Glutamatergic neuron (in vitro differentiated cells): ENCODE data around the gene SHOC2. TPM values are rescaled to one million over a fixed set of nuclear protein-coding genes. Genes with fewer than 3 reads are reported as not detected.

ENCODE experiments used
- DNase-seq: peaks from one replicate; pipeline ENCODE4 v3.0.0; 2022
- H3K27ac Mint-ChIP-seq: one replicate; pipeline ENCODE4 v1.8.0; 2020; ENCODE audit warnings: mild to moderate bottlenecking, mixed read lengths, inconsistent platforms; ENCODE audit not compliant: unreplicated experiment
- H3K27me3 Mint-ChIP-seq: one replicate; pipeline ENCODE4 v1.8.0; 2020; ENCODE audit warnings: mild to moderate bottlenecking, moderate library complexity, mixed read lengths, inconsistent platforms; ENCODE audit not compliant: unreplicated experiment
- H3K36me3 Mint-ChIP-seq: one replicate; pipeline ENCODE4 v1.8.0; 2020; ENCODE audit warnings: mild to moderate bottlenecking, mixed read lengths, inconsistent platforms; ENCODE audit not compliant: unreplicated experiment
- H3K4me1 Mint-ChIP-seq: one replicate; pipeline ENCODE4 v1.8.0; 2020; ENCODE audit warnings: mild to moderate bottlenecking, low read depth, mixed read lengths, inconsistent platforms; ENCODE audit not compliant: unreplicated experiment
- H3K4me3 Mint-ChIP-seq: one replicate; pipeline ENCODE4 v1.8.0; 2020; ENCODE audit warnings: mild to moderate bottlenecking, mixed read lengths, inconsistent platforms; ENCODE audit not compliant: unreplicated experiment
- H3K9me3 Mint-ChIP-seq: one replicate; pipeline ENCODE4 v1.8.0; 2020; ENCODE audit warnings: mild to moderate bottlenecking, moderate library complexity, mixed read lengths, inconsistent platforms; ENCODE audit not compliant: unreplicated experiment
- total RNA-seq: library from RNA; stranded (reverse); fragmentation: NEBNext Ultra II Directional; extraction: Animal tissue kit (Norgen Biotek cat#: 25700); gene quantifications from one replicate; pipeline ENCODE4 v1.2.1, GENCODE V29; 2021; ENCODE audit not compliant: unreplicated experiment
- TF ChIP-seq, protein P1 (sequence below): fragments of 200-600 bp; sonication (generic); IDR thresholded peaks from one replicate; pipeline ENCODE4 v1.5.0; 2021; ENCODE audit not compliant: partially characterized antibody, unreplicated experiment

SHOC2 gene
- total RNA-seq, 1 donor from 2014 or later: 98.3 TPM

DNA sequence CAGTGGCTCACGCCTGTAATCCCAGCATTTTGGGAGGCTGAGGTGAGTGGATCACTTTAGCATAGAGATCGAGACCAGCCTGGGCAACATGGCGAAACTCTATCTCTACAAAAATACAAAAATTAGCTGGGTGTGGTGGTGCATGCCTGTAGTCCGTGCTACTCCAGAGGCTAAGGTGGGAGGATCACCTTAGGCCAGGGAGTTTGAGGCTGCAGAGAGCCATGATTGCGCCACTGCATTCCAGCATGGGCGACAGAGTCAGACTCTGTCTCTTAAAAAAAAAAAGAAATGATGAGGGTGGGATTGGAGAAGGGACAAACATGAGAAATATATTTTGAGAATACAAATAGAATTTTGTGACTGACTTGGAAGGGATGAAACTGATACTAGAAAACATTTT is 76.9 kb downstream of the SHOC2 start:
- Mint-ChIP-seq H3K4me1 (peaks cover 6% of the 10 kb centered on the region), H3K4me3 (no peak overlapping the region), H3K36me3 (no peaks in the 10 kb centered on the region), H3K27me3 (no peaks in the 10 kb centered on the region), H3K9me3 (no peaks in the 10 kb centered on the region), H3K27ac (no peak overlapping the region)
- TF ChIP-seq, protein P1, sequence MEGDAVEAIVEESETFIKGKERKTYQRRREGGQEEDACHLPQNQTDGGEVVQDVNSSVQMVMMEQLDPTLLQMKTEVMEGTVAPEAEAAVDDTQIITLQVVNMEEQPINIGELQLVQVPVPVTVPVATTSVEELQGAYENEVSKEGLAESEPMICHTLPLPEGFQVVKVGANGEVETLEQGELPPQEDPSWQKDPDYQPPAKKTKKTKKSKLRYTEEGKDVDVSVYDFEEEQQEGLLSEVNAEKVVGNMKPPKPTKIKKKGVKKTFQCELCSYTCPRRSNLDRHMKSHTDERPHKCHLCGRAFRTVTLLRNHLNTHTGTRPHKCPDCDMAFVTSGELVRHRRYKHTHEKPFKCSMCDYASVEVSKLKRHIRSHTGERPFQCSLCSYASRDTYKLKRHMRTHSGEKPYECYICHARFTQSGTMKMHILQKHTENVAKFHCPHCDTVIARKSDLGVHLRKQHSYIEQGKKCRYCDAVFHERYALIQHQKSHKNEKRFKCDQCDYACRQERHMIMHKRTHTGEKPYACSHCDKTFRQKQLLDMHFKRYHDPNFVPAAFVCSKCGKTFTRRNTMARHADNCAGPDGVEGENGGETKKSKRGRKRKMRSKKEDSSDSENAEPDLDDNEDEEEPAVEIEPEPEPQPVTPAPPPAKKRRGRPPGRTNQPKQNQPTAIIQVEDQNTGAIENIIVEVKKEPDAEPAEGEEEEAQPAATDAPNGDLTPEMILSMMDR: no peak
- no peak for DNase-seq

DNA sequence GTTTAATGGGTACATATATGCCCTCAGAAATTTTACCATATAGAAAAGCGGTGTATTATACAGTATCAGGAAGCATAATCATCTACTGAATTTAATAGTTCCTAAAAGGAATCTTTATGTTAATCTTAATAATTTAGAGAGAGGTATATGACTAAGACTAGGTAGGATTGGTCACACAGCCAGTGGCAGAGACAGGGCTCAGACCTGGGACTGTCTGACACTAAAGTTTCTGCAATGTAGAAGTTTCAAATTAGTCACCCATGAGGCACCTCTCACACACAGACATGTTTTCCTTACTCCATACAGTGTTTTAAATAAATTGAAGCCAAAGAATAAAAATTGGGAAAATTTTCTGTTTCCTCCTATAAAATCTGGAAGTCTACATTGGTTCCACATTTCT is 84.6 kb downstream of the SHOC2 start:
- H3K9me3 Mint-ChIP-seq: peaks cover 1% of the 10 kb centered on the region
- no peaks in the 10 kb centered on the region for H3K36me3 Mint-ChIP-seq
- no peaks in the 10 kb centered on the region for H3K4me1 Mint-ChIP-seq
- no peak overlapping the region for H3K27ac Mint-ChIP-seq
- H3K27me3 Mint-ChIP-seq: no peaks in the 10 kb centered on the region
- TF ChIP-seq, protein P1: no peak
- DNase-seq: no peak
- no peak overlapping the region for H3K4me3 Mint-ChIP-seq

DNA sequence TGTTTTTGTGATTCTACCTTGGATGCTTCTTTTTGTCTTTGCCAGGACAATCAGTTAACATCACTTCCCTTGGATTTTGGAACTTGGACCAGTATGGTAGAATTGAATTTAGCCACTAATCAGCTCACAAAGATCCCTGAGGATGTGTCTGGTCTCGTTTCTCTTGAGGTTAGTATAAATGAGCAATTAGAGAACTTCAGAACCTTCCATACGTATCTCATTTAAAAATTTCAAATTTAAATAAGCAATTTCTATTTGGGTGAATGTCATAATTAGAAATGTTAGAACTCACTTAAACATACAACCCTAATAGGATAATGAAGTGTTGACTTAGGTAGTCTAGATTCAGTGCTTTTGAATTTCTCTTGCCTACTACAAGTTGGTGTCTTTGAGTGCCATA is 88.1 kb downstream of the SHOC2 start:
- no peak for DNase-seq
- no peak overlapping the region for H3K4me3 Mint-ChIP-seq
- no peaks in the 10 kb centered on the region for H3K9me3 Mint-ChIP-seq
- no peaks in the 10 kb centered on the region for H3K27me3 Mint-ChIP-seq
- TF ChIP-seq, protein P1: no peak
- H3K27ac Mint-ChIP-seq: no peak overlapping the region
- H3K4me1 Mint-ChIP-seq: no peaks in the 10 kb centered on the region
- no peaks in the 10 kb centered on the region for H3K36me3 Mint-ChIP-seq

DNA sequence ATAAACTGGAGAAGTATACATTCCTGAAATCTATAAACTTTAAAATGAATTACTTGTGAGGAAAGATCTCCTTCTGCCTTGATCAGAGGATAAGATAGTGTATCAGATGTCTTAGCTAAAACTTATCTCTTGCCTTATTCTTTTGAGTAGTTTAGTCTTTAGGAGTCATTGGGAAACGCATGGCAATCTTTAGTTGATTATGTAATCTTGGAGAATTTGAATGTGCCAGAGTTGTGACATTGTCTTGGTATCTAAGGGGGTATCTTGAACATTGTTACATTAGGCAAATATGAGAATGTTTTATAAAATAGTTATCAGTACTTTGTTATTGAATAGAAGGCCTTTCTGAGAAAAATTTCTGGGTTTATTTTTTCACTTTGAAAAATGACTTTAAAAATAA is 95.8 kb downstream of the SHOC2 start:
- no peaks in the 10 kb centered on the region for H3K27me3 Mint-ChIP-seq
- no peak overlapping the region for H3K4me3 Mint-ChIP-seq
- TF ChIP-seq, protein P1: no peak
- no peak overlapping the region for H3K27ac Mint-ChIP-seq
- no peaks in the 10 kb centered on the region for H3K36me3 Mint-ChIP-seq
- no peaks in the 10 kb centered on the region for H3K9me3 Mint-ChIP-seq
- H3K4me1 Mint-ChIP-seq: peaks cover 2% of the 10 kb centered on the region
- DNase-seq: no peak

DNA sequence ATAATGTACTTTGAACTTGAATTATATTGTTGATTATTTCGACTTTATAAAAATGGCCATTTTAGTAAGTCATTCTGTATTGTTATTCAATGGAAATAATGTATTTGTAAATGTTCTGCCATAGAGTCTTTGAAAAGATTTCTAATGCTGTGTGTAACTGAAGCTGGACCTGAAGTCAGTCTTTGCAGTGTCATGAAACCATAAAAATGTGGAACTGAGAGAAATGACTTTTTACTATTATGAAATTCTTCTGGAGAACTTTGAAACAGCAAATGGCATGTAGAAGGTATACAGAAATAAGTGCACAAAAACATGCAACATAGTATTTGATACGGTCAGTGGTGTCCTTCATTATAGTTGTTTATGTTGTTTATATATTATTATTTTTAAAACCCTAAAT is 97.7 kb downstream of the SHOC2 start:
- Mint-ChIP-seq H3K36me3 (peaks cover 3% of the 10 kb centered on the region), H3K27ac (no peak overlapping the region), H3K4me3 (no peak overlapping the region), H3K27me3 (no peaks in the 10 kb centered on the region), H3K9me3 (no peaks in the 10 kb centered on the region), H3K4me1 (peaks cover 2% of the 10 kb centered on the region)
- TF ChIP-seq, protein P1: no peak
- no peak for DNase-seq
